Neural progenitor cell (in vitro differentiated cells): Measurements from ENCODE around the gene EXOC6B. TPM values are rescaled to one million over a fixed set of nuclear protein-coding genes. Genes with fewer than 3 reads are reported as not detected.

Experiments
- DNase-seq: peaks from one replicate; pipeline ENCODE4 v3.0.0-alpha.2; 2016; ENCODE audit warnings: low spot score
- H2AFZ ChIP-seq: fragments of 200-600 bp; sonication (generic); replicated peaks from 2 replicates; pipeline ENCODE4 v1.6.1; 2016; ENCODE audit warnings: antibody characterized with exemption
- H3F3A ChIP-seq: fragments of 200-600 bp; sonication (generic); 2 replicates; pipeline ENCODE4 v1.6.1; 2016; ENCODE audit warnings: antibody characterized with exemption, low read depth
- H3K27ac ChIP-seq: fragments of 200-600 bp; sonication (generic); 2 replicates; pipeline ENCODE4 v1.5.1; 2016; ENCODE audit warnings: mild to moderate bottlenecking
- H3K27me3 ChIP-seq: fragments of 200-600 bp; sonication (generic); 2 replicates; pipeline ENCODE4 v1.6.1; 2016; ENCODE audit warnings: mild to moderate bottlenecking, moderate library complexity
- H3K36me3 ChIP-seq: fragments of 200-600 bp; sonication (generic); 2 replicates; pipeline ENCODE4 v1.5.1; 2016
- H3K4me1 ChIP-seq: fragments of 200-600 bp; sonication (generic); 2 replicates; pipeline ENCODE4 v1.6.1; 2016; ENCODE audit warnings: mixed run types
- H3K4me2 ChIP-seq: fragments of 200-600 bp; sonication (generic); 2 replicates; pipeline ENCODE4 v1.6.1; 2016
- H3K4me3 ChIP-seq: fragments of 200-600 bp; sonication (generic); 2 replicates; pipeline ENCODE4 v1.5.1; 2016
- H3K79me2 ChIP-seq: fragments of 200-600 bp; sonication (generic); 2 replicates; pipeline ENCODE4 v1.6.1; 2016; ENCODE audit warnings: low read depth
- H3K9ac ChIP-seq: fragments of 200-600 bp; sonication (generic); 2 replicates; pipeline ENCODE4 v1.6.1; 2016
- H3K9me3 ChIP-seq: fragments of 200-600 bp; sonication (generic); 2 replicates; pipeline ENCODE4 v1.5.1; 2016; ENCODE audit warnings: low read depth
- H4K20me1 ChIP-seq: fragments of 200-600 bp; sonication (generic); 2 replicates; pipeline ENCODE4 v1.6.1; 2016; ENCODE audit warnings: low read depth
- H3K27ac Mint-ChIP-seq: 3 replicates; pipeline ENCODE4 v1.8.0; 2021; ENCODE audit warnings: mixed read lengths
- H3K27me3 Mint-ChIP-seq: 2 replicates; pipeline ENCODE4 v1.8.0; 2022; ENCODE audit warnings: low read depth, mild to moderate bottlenecking, inconsistent platforms, moderate library complexity, mixed read lengths; ENCODE audit not compliant: insufficient read depth
- H3K36me3 Mint-ChIP-seq: 3 replicates; pipeline ENCODE4 v1.8.0; 2021; ENCODE audit warnings: mixed read lengths
- H3K4me1 Mint-ChIP-seq: 3 replicates; pipeline ENCODE4 v1.8.0; 2021; ENCODE audit warnings: mixed read lengths
- H3K4me3 Mint-ChIP-seq: 3 replicates; pipeline ENCODE4 v1.8.0; 2021; ENCODE audit warnings: mild to moderate bottlenecking, moderate library complexity, mixed read lengths
- H3K9me3 Mint-ChIP-seq: 3 replicates; pipeline ENCODE4 v1.8.0; 2020; ENCODE audit warnings: mixed read lengths
- EZH2 ChIP-seq: fragments of 200-600 bp; sonication (generic); IDR thresholded peaks from 2 replicates; pipeline ENCODE4 v1.6.1; 2017; ENCODE audit warnings: antibody characterized with exemption, mild to moderate bottlenecking, moderate library complexity
- EZH2phosphoT487 ChIP-seq: fragments of 200-600 bp; sonication (generic); IDR thresholded peaks from 2 replicates; pipeline ENCODE4 v1.6.1; 2017; ENCODE audit warnings: antibody characterized with exemption
- total RNA-seq: library from RNA; depleted of rRNA; stranded (reverse); fragments of >200 nt; gene quantifications from 2 replicates; pipeline ENCODE4 v1.2.3, GENCODE V29; 2015; ENCODE audit warnings: low replicate concordance
- TF ChIP-seq, protein P1 (sequence below): fragments of 200-600 bp; sonication (generic); IDR thresholded peaks from 2 replicates; pipeline ENCODE4 v1.5.1; 2017; ENCODE audit warnings: antibody characterized with exemption, mild to moderate bottlenecking

Gene EXOC6B
- total RNA-seq, 1 donor from 2014 or later, result 41.2 TPM

DNA sequence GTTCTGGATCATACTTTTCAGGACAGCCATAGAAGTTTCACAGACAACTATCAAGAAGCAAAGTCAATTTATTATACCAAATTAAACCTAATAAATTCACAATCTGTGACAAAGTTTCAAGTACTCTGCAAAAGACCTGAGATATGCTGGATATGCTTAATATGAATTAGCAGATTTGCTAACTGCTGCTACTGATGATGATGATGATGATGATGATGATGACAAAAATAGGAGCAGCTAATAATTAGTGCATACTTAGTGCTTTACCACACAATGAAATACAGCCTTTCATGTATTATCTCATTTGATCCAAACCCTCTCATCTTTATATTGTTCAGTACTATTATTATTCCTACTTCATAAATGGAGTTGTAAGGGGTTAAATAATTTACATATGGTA lies 462.4 kb downstream of the EXOC6B start:
- H3K27me3 Mint-ChIP-seq, result no peaks in the 10 kb centered on the region
- H4K20me1 ChIP-seq, result no peaks in the 10 kb centered on the region
- no peak overlapping the region for H3K4me3 ChIP-seq
- no peaks in the 10 kb centered on the region for H3K36me3 ChIP-seq
- H3K4me3 Mint-ChIP-seq, result no peak overlapping the region
- no peak overlapping the region for H3K27ac Mint-ChIP-seq
- H3K27me3 ChIP-seq, result no peaks in the 10 kb centered on the region
- no peaks in the 10 kb centered on the region for H3K9me3 ChIP-seq
- no peak overlapping the region for H3K27ac ChIP-seq
- H3K4me1 ChIP-seq, result no peaks in the 10 kb centered on the region
- no peaks in the 10 kb centered on the region for H3K79me2 ChIP-seq
- H2AFZ ChIP-seq, result no peak overlapping the region
- H3F3A ChIP-seq, result no peaks in the 10 kb centered on the region
- H3K36me3 Mint-ChIP-seq, result peaks cover 4% of the 10 kb centered on the region
- H3K9me3 Mint-ChIP-seq, result no peaks in the 10 kb centered on the region
- no peak for DNase-seq
- no peaks in the 10 kb centered on the region for H3K4me1 Mint-ChIP-seq
- no peak for TF ChIP-seq EZH2phosphoT487
- no peak for TF ChIP-seq EZH2
- TF ChIP-seq, protein P1, sequence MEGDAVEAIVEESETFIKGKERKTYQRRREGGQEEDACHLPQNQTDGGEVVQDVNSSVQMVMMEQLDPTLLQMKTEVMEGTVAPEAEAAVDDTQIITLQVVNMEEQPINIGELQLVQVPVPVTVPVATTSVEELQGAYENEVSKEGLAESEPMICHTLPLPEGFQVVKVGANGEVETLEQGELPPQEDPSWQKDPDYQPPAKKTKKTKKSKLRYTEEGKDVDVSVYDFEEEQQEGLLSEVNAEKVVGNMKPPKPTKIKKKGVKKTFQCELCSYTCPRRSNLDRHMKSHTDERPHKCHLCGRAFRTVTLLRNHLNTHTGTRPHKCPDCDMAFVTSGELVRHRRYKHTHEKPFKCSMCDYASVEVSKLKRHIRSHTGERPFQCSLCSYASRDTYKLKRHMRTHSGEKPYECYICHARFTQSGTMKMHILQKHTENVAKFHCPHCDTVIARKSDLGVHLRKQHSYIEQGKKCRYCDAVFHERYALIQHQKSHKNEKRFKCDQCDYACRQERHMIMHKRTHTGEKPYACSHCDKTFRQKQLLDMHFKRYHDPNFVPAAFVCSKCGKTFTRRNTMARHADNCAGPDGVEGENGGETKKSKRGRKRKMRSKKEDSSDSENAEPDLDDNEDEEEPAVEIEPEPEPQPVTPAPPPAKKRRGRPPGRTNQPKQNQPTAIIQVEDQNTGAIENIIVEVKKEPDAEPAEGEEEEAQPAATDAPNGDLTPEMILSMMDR, result no peak
- H3K9ac ChIP-seq, result no peak overlapping the region
- no peak overlapping the region for H3K4me2 ChIP-seq

DNA sequence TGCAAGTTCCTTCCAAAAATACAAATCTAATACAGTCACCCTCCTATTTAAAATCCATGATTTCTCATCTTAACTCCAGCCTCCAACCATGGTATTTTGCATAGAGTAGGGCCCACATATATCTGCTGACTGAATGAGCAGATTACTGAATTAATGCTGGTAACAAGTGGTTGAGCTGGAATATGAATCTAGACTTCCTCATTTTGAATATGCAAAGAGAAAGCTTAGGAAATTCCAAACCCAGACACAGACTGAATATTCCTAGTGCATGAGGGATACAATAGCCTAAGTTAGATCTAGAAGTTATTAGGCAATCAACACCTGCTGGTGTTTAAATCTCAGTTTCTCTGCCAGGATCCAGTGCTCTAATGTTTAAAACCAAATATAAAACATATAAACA lies 463.1 kb downstream of the EXOC6B start:
- Histone ChIP-seq H3F3A (no peaks in the 10 kb centered on the region), H2AFZ (no peak overlapping the region), H3K36me3 (no peaks in the 10 kb centered on the region), H3K79me2 (no peaks in the 10 kb centered on the region), H3K9ac (no peak overlapping the region), H3K4me3 (no peak overlapping the region), H3K4me1 (no peaks in the 10 kb centered on the region), H3K9me3 (no peaks in the 10 kb centered on the region), H3K4me2 (no peak overlapping the region), H3K27me3 (no peaks in the 10 kb centered on the region), H3K27ac (no peak overlapping the region), H4K20me1 (no peaks in the 10 kb centered on the region)
- no peaks in the 10 kb centered on the region for H3K9me3 Mint-ChIP-seq
- peaks cover 4% of the 10 kb centered on the region for H3K36me3 Mint-ChIP-seq
- TF ChIP-seq EZH2phosphoT487 (no peak), EZH2 (no peak)
- TF ChIP-seq, protein P1, result no peak
- no peak for DNase-seq
- no peak overlapping the region for H3K4me3 Mint-ChIP-seq
- no peaks in the 10 kb centered on the region for H3K4me1 Mint-ChIP-seq
- no peak overlapping the region for H3K27ac Mint-ChIP-seq
- H3K27me3 Mint-ChIP-seq, result no peaks in the 10 kb centered on the region

DNA sequence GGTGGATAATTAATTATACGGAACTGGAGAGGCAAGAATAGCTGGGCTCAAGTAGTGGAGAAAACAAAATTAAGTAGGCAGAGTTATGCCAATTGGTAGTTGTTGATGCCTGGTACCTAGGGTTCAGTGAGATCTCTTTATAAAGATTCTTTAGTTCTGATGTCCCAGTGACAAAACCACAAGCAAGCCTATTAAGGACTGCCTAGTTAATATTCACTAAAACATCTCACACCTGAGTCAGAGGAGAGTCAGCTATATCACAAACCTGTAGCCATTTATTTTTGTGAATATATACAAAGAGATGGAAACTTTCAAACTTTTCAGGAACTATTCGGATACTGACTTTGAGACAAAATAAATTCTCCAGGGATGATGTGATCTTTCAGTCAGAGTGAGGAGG lies 464.3 kb downstream of the EXOC6B start:
- H3K9ac ChIP-seq, result no peak overlapping the region
- H3K4me2 ChIP-seq, result no peak overlapping the region
- H3K27me3 ChIP-seq, result no peaks in the 10 kb centered on the region
- H3K36me3 ChIP-seq, result no peaks in the 10 kb centered on the region
- no peak overlapping the region for H3K27ac ChIP-seq
- no peaks in the 10 kb centered on the region for H3F3A ChIP-seq
- H3K9me3 ChIP-seq, result no peaks in the 10 kb centered on the region
- Mint-ChIP-seq H3K4me3 (no peak overlapping the region), H3K27ac (no peak overlapping the region), H3K36me3 (peaks cover 4% of the 10 kb centered on the region), H3K27me3 (no peaks in the 10 kb centered on the region), H3K4me1 (no peaks in the 10 kb centered on the region), H3K9me3 (no peaks in the 10 kb centered on the region)
- TF ChIP-seq EZH2, result no peak
- TF ChIP-seq, protein P1, result no peak
- no peak for TF ChIP-seq EZH2phosphoT487
- no peak overlapping the region for H3K4me3 ChIP-seq
- no peaks in the 10 kb centered on the region for H3K4me1 ChIP-seq
- DNase-seq, result no peak
- no peak overlapping the region for H2AFZ ChIP-seq
- H4K20me1 ChIP-seq, result no peaks in the 10 kb centered on the region
- no peaks in the 10 kb centered on the region for H3K79me2 ChIP-seq

DNA sequence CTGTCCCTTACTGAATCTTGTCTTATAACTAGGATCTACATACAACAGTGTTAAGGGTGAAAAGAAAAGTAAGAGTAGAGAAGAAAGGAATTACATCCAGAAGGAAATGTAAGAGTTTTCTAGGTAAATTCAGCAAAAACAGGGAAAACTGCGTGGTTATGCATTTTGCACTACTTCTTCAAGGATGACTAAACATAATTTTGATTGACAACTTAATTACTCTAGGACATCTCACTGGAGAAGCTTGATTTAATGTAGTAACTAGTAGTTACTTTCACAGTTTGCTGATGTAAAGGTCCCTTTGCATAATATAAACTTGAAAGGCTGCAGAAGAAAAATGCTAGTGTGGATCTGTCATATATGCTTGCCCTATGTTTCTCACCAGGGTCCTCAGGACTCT lies 464.8 kb downstream of the EXOC6B start:
- Histone ChIP-seq H3K79me2 (no peaks in the 10 kb centered on the region), H3K4me2 (no peak overlapping the region), H3K27me3 (no peaks in the 10 kb centered on the region), H3K36me3 (no peaks in the 10 kb centered on the region), H3K9ac (no peak overlapping the region), H3K4me1 (no peaks in the 10 kb centered on the region), H3K4me3 (no peak overlapping the region), H3K9me3 (no peaks in the 10 kb centered on the region), H2AFZ (no peak overlapping the region), H4K20me1 (no peaks in the 10 kb centered on the region), H3K27ac (no peak overlapping the region), H3F3A (no peaks in the 10 kb centered on the region)
- Mint-ChIP-seq H3K4me1 (no peaks in the 10 kb centered on the region), H3K27me3 (no peaks in the 10 kb centered on the region), H3K27ac (no peak overlapping the region), H3K36me3 (peaks cover 4% of the 10 kb centered on the region), H3K4me3 (no peak overlapping the region), H3K9me3 (no peaks in the 10 kb centered on the region)
- no peak for DNase-seq
- TF ChIP-seq, protein P1, result no peak
- TF ChIP-seq EZH2 (no peak), EZH2phosphoT487 (no peak)
